ENCODE data around the gene RAD51B. TPM values are rescaled to one million over a fixed set of nuclear protein-coding genes. Genes with fewer than 3 reads are reported as not detected.

Gene RAD51B
- total and polyA plus RNA-seq, 2 of the 13 experiments (the other 11 are each of a cell fraction or from before 2014, with no cell fraction given), result 7.0 to 9.5 TPM

DNA sequence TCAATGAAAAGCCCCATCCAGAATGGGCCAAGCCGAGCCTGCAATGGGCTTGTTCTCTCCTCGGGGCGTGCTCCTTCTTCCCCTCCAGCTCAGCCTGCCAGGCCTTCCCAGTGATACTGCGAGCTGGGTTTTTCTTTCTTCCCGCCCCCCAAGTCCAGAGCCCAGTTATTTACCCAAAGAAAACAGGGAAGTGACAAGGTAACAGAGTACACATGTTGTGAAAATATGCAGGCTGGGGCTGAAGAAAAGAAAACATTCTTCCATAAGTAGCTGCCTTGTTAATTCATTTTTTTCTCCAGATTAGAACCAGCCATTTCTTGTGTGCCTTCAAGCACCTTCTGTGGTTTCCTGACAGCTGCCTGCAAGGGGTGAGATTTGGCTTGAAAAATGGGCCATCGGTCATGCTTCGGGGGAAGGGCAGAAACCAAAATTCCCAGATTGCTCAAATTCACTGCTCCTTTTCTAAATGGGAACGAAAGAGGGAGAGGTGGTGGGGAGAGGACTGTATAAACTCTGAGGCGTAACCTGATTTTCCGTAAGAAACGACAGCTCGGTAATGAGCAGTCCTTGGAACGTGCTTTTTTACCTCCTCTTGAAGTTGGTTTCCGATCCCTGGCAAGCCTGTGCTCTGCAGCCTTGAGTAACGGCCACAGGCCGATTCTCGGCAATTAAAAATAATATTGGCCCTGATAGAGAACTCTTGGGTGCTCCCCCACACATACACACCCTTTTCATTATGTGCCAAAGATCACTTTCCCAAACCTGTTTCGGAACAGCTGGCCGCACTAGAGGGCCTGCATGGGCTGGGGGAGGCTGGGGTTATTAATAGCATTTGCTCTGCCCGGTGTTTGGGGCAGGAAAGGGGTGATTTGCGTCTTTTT, 743.9 kb downstream of the RAD51B start (continued):
- TF ChIP-seq JUN (CRISPR knock-in tag; IDR thresholded peaks at IDR 0.05), result no peak
- TF ChIP-seq ZNF713 (CRISPR knock-in tag; IDR thresholded peaks at IDR 0.05), result no peak
- no peak for TF ChIP-seq ZSCAN29 (CRISPR knock-in tag; conservative IDR thresholded peaks at IDR 0.05)
- TF ChIP-seq GATA4 (IDR thresholded peaks at IDR 0.05; ENCODE audit: borderline replicate concordance, low read depth), result 0 out of 2 replicates have a peak, but pooled peaks have one; percentile 20
- TF ChIP-seq TOPORS (CRISPR knock-in tag; IDR thresholded peaks at IDR 0.05), result no peak
- no peak for TF ChIP-seq ZNF589 (CRISPR knock-in tag; conservative IDR thresholded peaks at IDR 0.05)
- TF ChIP-seq, protein P1, sequence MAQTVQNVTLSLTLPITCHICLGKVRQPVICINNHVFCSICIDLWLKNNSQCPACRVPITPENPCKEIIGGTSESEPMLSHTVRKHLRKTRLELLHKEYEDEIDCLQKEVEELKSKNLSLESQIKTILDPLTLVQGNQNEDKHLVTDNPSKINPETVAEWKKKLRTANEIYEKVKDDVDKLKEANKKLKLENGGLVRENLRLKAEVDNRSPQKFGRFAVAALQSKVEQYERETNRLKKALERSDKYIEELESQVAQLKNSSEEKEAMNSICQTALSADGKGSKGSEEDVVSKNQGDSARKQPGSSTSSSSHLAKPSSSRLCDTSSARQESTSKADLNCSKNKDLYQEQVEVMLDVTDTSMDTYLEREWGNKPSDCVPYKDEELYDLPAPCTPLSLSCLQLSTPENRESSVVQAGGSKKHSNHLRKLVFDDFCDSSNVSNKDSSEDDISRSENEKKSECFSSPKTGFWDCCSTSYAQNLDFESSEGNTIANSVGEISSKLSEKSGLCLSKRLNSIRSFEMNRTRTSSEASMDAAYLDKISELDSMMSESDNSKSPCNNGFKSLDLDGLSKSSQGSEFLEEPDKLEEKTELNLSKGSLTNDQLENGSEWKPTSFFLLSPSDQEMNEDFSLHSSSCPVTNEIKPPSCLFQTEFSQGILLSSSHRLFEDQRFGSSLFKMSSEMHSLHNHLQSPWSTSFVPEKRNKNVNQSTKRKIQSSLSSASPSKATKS (CRISPR knock-in tag; IDR thresholded peaks at IDR 0.05), result no peak
- 0 out of 2 replicates have a peak, but pooled peaks have one; percentile 8 for TF ChIP-seq ARID4A (CRISPR knock-in tag; IDR thresholded peaks at IDR 0.05; ENCODE audit: borderline replicate concordance)
- TF ChIP-seq MAZ (IDR thresholded peaks at IDR 0.05; ENCODE audit: borderline replicate concordance, low read depth, low read length), result no peak
- no peak for TF ChIP-seq MAZ (CRISPR knock-in tag; IDR thresholded peaks at IDR 0.05; ENCODE audit: low read depth)
- 0 out of 2 replicates have a peak, but pooled peaks have one; percentile 13 for TF ChIP-seq FOXK1 (CRISPR knock-in tag; IDR thresholded peaks at IDR 0.05; ENCODE audit: borderline replicate concordance, low read depth)
- TF ChIP-seq ZNF710 (CRISPR knock-in tag; IDR thresholded peaks at IDR 0.05; ENCODE audit: borderline replicate concordance), result peak; percentile 67; the same call in 1 of the 2 replicates
- TF ChIP-seq, protein P2, sequence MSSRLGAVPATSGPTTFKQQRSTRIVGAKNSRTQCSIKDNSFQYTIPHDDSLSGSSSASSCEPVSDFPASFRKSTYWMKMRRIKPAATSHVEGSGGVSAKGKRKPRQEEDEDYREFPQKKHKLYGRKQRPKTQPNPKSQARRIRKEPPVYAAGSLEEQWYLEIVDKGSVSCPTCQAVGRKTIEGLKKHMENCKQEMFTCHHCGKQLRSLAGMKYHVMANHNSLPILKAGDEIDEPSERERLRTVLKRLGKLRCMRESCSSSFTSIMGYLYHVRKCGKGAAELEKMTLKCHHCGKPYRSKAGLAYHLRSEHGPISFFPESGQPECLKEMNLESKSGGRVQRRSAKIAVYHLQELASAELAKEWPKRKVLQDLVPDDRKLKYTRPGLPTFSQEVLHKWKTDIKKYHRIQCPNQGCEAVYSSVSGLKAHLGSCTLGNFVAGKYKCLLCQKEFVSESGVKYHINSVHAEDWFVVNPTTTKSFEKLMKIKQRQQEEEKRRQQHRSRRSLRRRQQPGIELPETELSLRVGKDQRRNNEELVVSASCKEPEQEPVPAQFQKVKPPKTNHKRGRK (CRISPR knock-in tag; IDR thresholded peaks at IDR 0.05), result no peak
- no peak for TF ChIP-seq MIXL1 (CRISPR knock-in tag; IDR thresholded peaks at IDR 0.05)
- TF ChIP-seq MIER2 (CRISPR knock-in tag; IDR thresholded peaks at IDR 0.05), result no peak
- TF ChIP-seq SOX5 (CRISPR knock-in tag; IDR thresholded peaks at IDR 0.05; ENCODE audit: borderline replicate concordance), result peak; percentile 58; the same call in 1 of the 2 replicates
- no peak for TF ChIP-seq ZNF160 (CRISPR knock-in tag; IDR thresholded peaks at IDR 0.05)
- TF ChIP-seq FOXO1 (CRISPR knock-in tag; IDR thresholded peaks at IDR 0.05), result peak; percentile 64
- TF ChIP-seq NRL (CRISPR knock-in tag; IDR thresholded peaks at IDR 0.05; ENCODE audit: borderline replicate concordance), result no peak

Measured in HepG2 (cell line).